Measurements from ENCODE around the gene MMP27.

GRCh38 chr11:102655547-102655946, 50.0 kb downstream of the MMP27 start:
- no peak for TF ChIP-seq EZH2 (IDR thresholded peaks at IDR 0.05; ENCODE audit: low read length)
- TF ChIP-seq CTCF (optimal IDR thresholded peaks at IDR 0.05 in 1 of 3, IDR thresholded peaks at IDR 0.05 in 1 of 3, conservative IDR thresholded peaks at IDR 0.05 in 1 of 3; ENCODE audit: extremely low read depth in 1 of 3, insufficient read depth in 2 of 3, low read length in 3 of 3), result no peak

All from keratinocyte (primary cell).